ENCODE measurements around the gene TTBK1. TPM values are rescaled to one million over a fixed set of nuclear protein-coding genes. Genes with fewer than 3 reads are reported as not detected.

Gene TTBK1
- total RNA-seq, 4 donors from 2014 or later: not detected

- Histone ChIP-seq H3K27ac (no peak overlapping the region), H3K4me1 (no peaks in the 10 kb centered on the region), H3K4me3 (no peak overlapping the region), H3K27me3 (peaks cover 0 to 25% of the 10 kb centered on the region in 2 donors), H3K36me3 (no peaks in the 10 kb centered on the region), H3K9me3 (no peaks in the 10 kb centered on the region)
- 87 to 89% methylated on average over 3 of the region's 3 CpGs for WGBS, 2 donors
- no peak for DNase-seq (ENCODE audit: low spot score in 2 of 2)
- TF ChIP-seq CTCF (IDR thresholded peaks at IDR 0.05) (no peak), POLR2A (IDR thresholded peaks at IDR 0.05) (no peak)
Measured at GRCh38 chr6:43295456-43295855, 52.2 kb downstream of the TTBK1 start.

- H3K4me3 ChIP-seq: no peak overlapping the region
- no peaks in the 10 kb centered on the region for H3K4me1 ChIP-seq
- peaks cover 0 to 25% of the 10 kb centered on the region in 2 donors for H3K27me3 ChIP-seq
- no peak for TF ChIP-seq CTCF (IDR thresholded peaks at IDR 0.05)
- TF ChIP-seq EP300 (IDR thresholded peaks at IDR 0.05): no peak
- TF ChIP-seq POLR2A (IDR thresholded peaks at IDR 0.05): no peak
- H3K27ac ChIP-seq: no peak overlapping the region
- 82 to 88% methylated on average over 5 of the region's 5 CpGs for WGBS, 2 donors
- no peaks in the 10 kb centered on the region for H3K9me3 ChIP-seq
- no peak for DNase-seq (ENCODE audit: low spot score in 2 of 2)
- no peaks in the 10 kb centered on the region for H3K36me3 ChIP-seq
Measured at GRCh38 chr6:43296780-43297497, 53.7 kb downstream of the TTBK1 start.

GRCh38 chr6:43297644-43298564 is 54.6 kb downstream of the TTBK1 start, which contains the start of gene SLC22A7:
TSS of gene SLC22A7 (plus strand) at chr6:43298260. CDS start at chr6:43298359, 99 bp downstream.
- no peak for DNase-seq (ENCODE audit: low spot score in 2 of 2)
- H3K4me1 ChIP-seq: no peaks in the 10 kb centered on the region
- WGBS, 2 donors: 53 to 60% methylated on average over 6 to 9 of the region's 10 CpGs

GRCh38 chr6:43298565-43299337 is 55.5 kb downstream of the TTBK1 start:
- H3K9me3 ChIP-seq: no peaks in the 10 kb centered on the region
- H3K27ac ChIP-seq: no peak overlapping the region
- no peaks in the 10 kb centered on the region for H3K4me1 ChIP-seq
- no peak for DNase-seq (ENCODE audit: low spot score in 2 of 2)
- WGBS, 2 donors: 58 to 66% methylated on average over 12 of the region's 12 CpGs
- TF ChIP-seq CTCF (IDR thresholded peaks at IDR 0.05): no peak
- no peak for TF ChIP-seq EP300 (IDR thresholded peaks at IDR 0.05)
- no peak for TF ChIP-seq POLR2A (IDR thresholded peaks at IDR 0.05)
- peaks cover 0 to 25% of the 10 kb centered on the region in 2 donors for H3K27me3 ChIP-seq
- no peak overlapping the region for H3K4me3 ChIP-seq
- H3K36me3 ChIP-seq: no peaks in the 10 kb centered on the region

More at GRCh38 chr6:43297644-43298564, 54.6 kb downstream of the TTBK1 start, which contains the start of gene SLC22A7:
- TF ChIP-seq EP300 (IDR thresholded peaks at IDR 0.05) (no peak), CTCF (IDR thresholded peaks at IDR 0.05) (no peak), POLR2A (IDR thresholded peaks at IDR 0.05) (no peak)
- peaks cover 0 to 25% of the 10 kb centered on the region in 2 donors for H3K27me3 ChIP-seq
- no peak within 1 kb of the TSS for H3K27ac ChIP-seq
- H3K36me3 ChIP-seq: no peaks in the 10 kb centered on the region
- no peaks in the 10 kb centered on the region for H3K9me3 ChIP-seq
- no peak within 1 kb of the TSS for H3K4me3 ChIP-seq
